ENCODE measurements around the gene TPBG.

DNA sequence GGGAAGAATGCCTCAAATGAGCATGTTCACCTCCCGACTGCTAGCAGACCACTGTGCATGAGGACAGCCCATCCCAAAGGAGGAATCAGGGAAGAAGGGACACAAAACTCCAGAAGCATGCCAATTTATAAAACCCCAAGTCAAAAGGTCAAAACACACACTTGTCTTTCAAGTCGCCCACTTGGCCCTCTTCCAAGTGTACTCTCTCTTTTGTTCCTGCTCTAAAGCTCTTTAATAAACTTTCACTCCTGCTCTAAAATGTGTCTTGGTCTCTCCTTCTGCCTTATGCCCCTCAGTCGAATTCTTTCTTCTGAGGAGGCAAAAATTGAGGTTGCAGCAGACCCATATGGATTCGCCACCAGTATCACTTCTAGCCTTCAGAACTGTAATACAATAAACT lies 33.9 kb upstream of the TPBG start:
- TF ChIP-seq, protein P1, sequence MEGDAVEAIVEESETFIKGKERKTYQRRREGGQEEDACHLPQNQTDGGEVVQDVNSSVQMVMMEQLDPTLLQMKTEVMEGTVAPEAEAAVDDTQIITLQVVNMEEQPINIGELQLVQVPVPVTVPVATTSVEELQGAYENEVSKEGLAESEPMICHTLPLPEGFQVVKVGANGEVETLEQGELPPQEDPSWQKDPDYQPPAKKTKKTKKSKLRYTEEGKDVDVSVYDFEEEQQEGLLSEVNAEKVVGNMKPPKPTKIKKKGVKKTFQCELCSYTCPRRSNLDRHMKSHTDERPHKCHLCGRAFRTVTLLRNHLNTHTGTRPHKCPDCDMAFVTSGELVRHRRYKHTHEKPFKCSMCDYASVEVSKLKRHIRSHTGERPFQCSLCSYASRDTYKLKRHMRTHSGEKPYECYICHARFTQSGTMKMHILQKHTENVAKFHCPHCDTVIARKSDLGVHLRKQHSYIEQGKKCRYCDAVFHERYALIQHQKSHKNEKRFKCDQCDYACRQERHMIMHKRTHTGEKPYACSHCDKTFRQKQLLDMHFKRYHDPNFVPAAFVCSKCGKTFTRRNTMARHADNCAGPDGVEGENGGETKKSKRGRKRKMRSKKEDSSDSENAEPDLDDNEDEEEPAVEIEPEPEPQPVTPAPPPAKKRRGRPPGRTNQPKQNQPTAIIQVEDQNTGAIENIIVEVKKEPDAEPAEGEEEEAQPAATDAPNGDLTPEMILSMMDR (conservative IDR thresholded peaks at IDR 0.05): no peak
- no peak for TF ChIP-seq EZH2 (IDR thresholded peaks at IDR 0.05; ENCODE audit: low read depth)

All from PC-9 (cell line).